Endothelial cell (in vitro differentiated cells): ENCODE results near the gene ABHD12B. TPM values are rescaled to one million over a fixed set of nuclear protein-coding genes. Genes with fewer than 3 reads are reported as not detected.
"Not testable (repeated sequence)": the region's sequence is repeated elsewhere in the genome, so short reads cannot be mapped to it uniquely, and the experiment has no call there.

Experiments
- DNase-seq: peaks from one replicate; pipeline ENCODE4 v3.0.0; 2021; ENCODE audit warnings: low spot score
- H3K27ac Mint-ChIP-seq: one replicate; pipeline ENCODE4 v1.8.0; 2021; ENCODE audit warnings: mixed read lengths, inconsistent platforms; ENCODE audit not compliant: unreplicated experiment
- H3K27me3 Mint-ChIP-seq: one replicate; pipeline ENCODE4 v1.8.0; 2021; ENCODE audit warnings: mild to moderate bottlenecking, moderate library complexity, mixed read lengths, inconsistent platforms; ENCODE audit not compliant: unreplicated experiment
- H3K36me3 Mint-ChIP-seq: one replicate; pipeline ENCODE4 v1.8.0; 2021; ENCODE audit warnings: mild to moderate bottlenecking, low read depth, mixed read lengths, inconsistent platforms; ENCODE audit not compliant: unreplicated experiment
- H3K4me1 Mint-ChIP-seq: one replicate; pipeline ENCODE4 v1.8.0; 2021; ENCODE audit warnings: mild to moderate bottlenecking, mixed read lengths, inconsistent platforms; ENCODE audit not compliant: unreplicated experiment
- H3K4me3 Mint-ChIP-seq: one replicate; pipeline ENCODE4 v1.8.0; 2021; ENCODE audit warnings: mild to moderate bottlenecking, mixed read lengths, inconsistent platforms; ENCODE audit not compliant: unreplicated experiment
- H3K9me3 Mint-ChIP-seq: one replicate; pipeline ENCODE4 v1.8.0; 2021; ENCODE audit warnings: mixed read lengths, inconsistent platforms; ENCODE audit not compliant: unreplicated experiment
- CTCF ChIP-seq: fragments of 200-600 bp; sonication (generic); IDR thresholded peaks from one replicate; pipeline ENCODE4 v1.5.0; 2021; ENCODE audit warnings: antibody characterized with exemption; ENCODE audit not compliant: unreplicated experiment
- total RNA-seq: library from RNA; stranded (reverse); fragmentation: NEBNext Ultra II Directional; extraction: Animal tissue kit (Norgen Biotek cat#: 25700); gene quantifications from one replicate; pipeline ENCODE4 v1.2.1, GENCODE V29; 2021; ENCODE audit not compliant: unreplicated experiment

ABHD12B gene
- total RNA-seq, 1 donor from 2014 or later: 2.7 TPM

GRCh38 chr14:50936016-50936340, 64.1 kb downstream of the ABHD12B start:
- Mint-ChIP-seq H3K4me3 (no peak overlapping the region), H3K9me3 (no peaks in the 10 kb centered on the region), H3K4me1 (no peaks in the 10 kb centered on the region), H3K27ac (no peak overlapping the region), H3K27me3 (no peaks in the 10 kb centered on the region), H3K36me3 (no peaks in the 10 kb centered on the region)
- TF ChIP-seq CTCF: no peak
- DNase-seq: no peak

- H3K27me3 Mint-ChIP-seq: peaks cover 2% of the 10 kb centered on the region
- no peaks in the 10 kb centered on the region for H3K4me1 Mint-ChIP-seq
- TF ChIP-seq CTCF: no peak
- DNase-seq: no peak
- H3K9me3 Mint-ChIP-seq: no peaks in the 10 kb centered on the region
- no peak overlapping the region for H3K27ac Mint-ChIP-seq
- peaks cover 3% of the 10 kb centered on the region for H3K36me3 Mint-ChIP-seq
- no peak overlapping the region for H3K4me3 Mint-ChIP-seq
Observed at GRCh38 chr14:50936882-50937281, 65.0 kb downstream of the ABHD12B start.

- no peaks in the 10 kb centered on the region for H3K9me3 Mint-ChIP-seq
- H3K4me1 Mint-ChIP-seq: no peaks in the 10 kb centered on the region
- no peak overlapping the region for H3K27ac Mint-ChIP-seq
- H3K36me3 Mint-ChIP-seq: peaks cover 4% of the 10 kb centered on the region
- H3K4me3 Mint-ChIP-seq: no peak overlapping the region
- peaks cover 2% of the 10 kb centered on the region for H3K27me3 Mint-ChIP-seq
- TF ChIP-seq CTCF: no peak
- no peak for DNase-seq
Observed at GRCh38 chr14:50937325-50937724, 65.5 kb downstream of the ABHD12B start.

- Mint-ChIP-seq H3K36me3 (peaks cover 4% of the 10 kb centered on the region), H3K4me3 (no peak overlapping the region), H3K4me1 (no peaks in the 10 kb centered on the region), H3K9me3 (no peaks in the 10 kb centered on the region), H3K27me3 (peaks cover 2% of the 10 kb centered on the region), H3K27ac (no peak overlapping the region)
- DNase-seq: no peak
- TF ChIP-seq CTCF: no peak
Observed at GRCh38 chr14:50937800-50938199, 65.9 kb downstream of the ABHD12B start.

GRCh38 chr14:50941151-50941550, 69.3 kb downstream of the ABHD12B start:
- H3K9me3 Mint-ChIP-seq: no peaks in the 10 kb centered on the region
- no peak for TF ChIP-seq CTCF
- H3K27me3 Mint-ChIP-seq: peaks cover 6% of the 10 kb centered on the region
- no peak for DNase-seq
- H3K36me3 Mint-ChIP-seq: peaks cover 4% of the 10 kb centered on the region
- H3K4me1 Mint-ChIP-seq: peaks cover 7% of the 10 kb centered on the region
- no peak overlapping the region for H3K4me3 Mint-ChIP-seq
- H3K27ac Mint-ChIP-seq: no peak overlapping the region

- H3K36me3 Mint-ChIP-seq, H3K9me3 Mint-ChIP-seq, H3K27ac Mint-ChIP-seq, DNase-seq, H3K27me3 Mint-ChIP-seq, H3K4me3 Mint-ChIP-seq, H3K4me1 Mint-ChIP-seq: not testable (repeated sequence)
Observed at GRCh38 chr14:50941638-50942037, 69.8 kb downstream of the ABHD12B start.
